Left forelimb (tissue), 1 donor: ENCODE data around the gene NPVF.

Experiments
- DNase-seq: peaks from one replicate; pipeline ENCODE4 v3.0.0-alpha.2; 2018; ENCODE audit warnings: low spot score

NPVF gene

GRCh38 chr7:25228386-25228785 is at the start of gene NPVF:
TSS of gene NPVF (minus strand) at chr7:25228486. CDS start at chr7:25228439, 47 bp downstream.
- DNase-seq: no peak

- no peak for DNase-seq
These were observed 44.0 kb upstream of the NPVF start for GRCh38 chr7:25272265-25272664.

- no peak for DNase-seq
These were observed 35.1 kb upstream of the NPVF start for GRCh38 chr7:25263337-25263736.

GRCh38 chr7:25262586-25262985 is 34.3 kb upstream of the NPVF start:
- DNase-seq: no peak

GRCh38 chr7:25261545-25262140 is 33.4 kb upstream of the NPVF start:
- DNase-seq: no peak

GRCh38 chr7:25260862-25261494 is 32.7 kb upstream of the NPVF start:
- DNase-seq: no peak

- peak; percentile 82 for DNase-seq
These were observed 31.4 kb upstream of the NPVF start for GRCh38 chr7:25259487-25260243.

GRCh38 chr7:25256333-25256819 is 28.1 kb upstream of the NPVF start:
- DNase-seq: no peak

- no peak for DNase-seq
These were observed 27.5 kb upstream of the NPVF start for GRCh38 chr7:25255611-25256332.

- DNase-seq: no peak
These were observed 26.3 kb upstream of the NPVF start for GRCh38 chr7:25254604-25255003.

- DNase-seq: no peak
These were observed 25.4 kb upstream of the NPVF start for GRCh38 chr7:25253714-25254113.

- no peak for DNase-seq
These were observed 22.1 kb upstream of the NPVF start for GRCh38 chr7:25250386-25250785.

- DNase-seq: no peak
These were observed 21.5 kb upstream of the NPVF start for GRCh38 chr7:25249772-25250171.

GRCh38 chr7:25246306-25246705 is 18.0 kb upstream of the NPVF start:
- no peak for DNase-seq

GRCh38 chr7:25244254-25245033 is 16.2 kb upstream of the NPVF start:
- no peak for DNase-seq

- no peak for DNase-seq
These were observed 14.4 kb upstream of the NPVF start for GRCh38 chr7:25242678-25243077.

GRCh38 chr7:25240896-25241295 is 12.6 kb upstream of the NPVF start:
- DNase-seq: no peak

GRCh38 chr7:25240340-25240739 is 12.1 kb upstream of the NPVF start:
- no peak for DNase-seq

- no peak for DNase-seq
These were observed 11.6 kb upstream of the NPVF start for GRCh38 chr7:25239888-25240287.

- DNase-seq: no peak
These were observed 9.9 kb upstream of the NPVF start for GRCh38 chr7:25238066-25238725.

- DNase-seq: no peak
These were observed 7.2 kb upstream of the NPVF start for GRCh38 chr7:25235471-25235870.
